CD4-positive, alpha-beta T cell treated with Interleukin-17A for 4 hours (primary cell): Measurements from ENCODE around the gene PIP5K1B.

Experiments
- DNase-seq: peaks from one replicate; pipeline ENCODE4 v3.0.0-alpha.2; 2020; ENCODE audit warnings: mixed read lengths

The PIP5K1B gene

DNA sequence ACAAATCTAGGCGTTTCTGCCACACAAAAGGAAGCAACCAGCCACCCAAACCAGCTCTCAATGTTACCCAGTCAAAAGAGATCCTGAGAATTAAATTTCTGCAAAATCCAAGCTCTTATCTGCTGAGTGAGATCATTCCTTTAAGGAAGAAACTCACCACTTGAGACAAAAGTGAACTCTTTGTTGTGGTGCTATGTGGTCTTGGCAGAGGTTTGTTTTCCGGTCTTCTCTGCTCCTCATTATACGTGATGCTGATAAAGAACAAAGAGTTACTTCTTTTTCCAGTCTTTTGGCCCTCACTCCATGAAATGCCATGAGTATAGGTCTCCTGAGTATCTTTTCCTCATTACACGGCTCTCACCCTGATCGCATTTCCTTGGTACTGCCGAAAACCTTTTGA lies 226.8 kb downstream of the PIP5K1B start:
- DNase-seq: no peak

DNA sequence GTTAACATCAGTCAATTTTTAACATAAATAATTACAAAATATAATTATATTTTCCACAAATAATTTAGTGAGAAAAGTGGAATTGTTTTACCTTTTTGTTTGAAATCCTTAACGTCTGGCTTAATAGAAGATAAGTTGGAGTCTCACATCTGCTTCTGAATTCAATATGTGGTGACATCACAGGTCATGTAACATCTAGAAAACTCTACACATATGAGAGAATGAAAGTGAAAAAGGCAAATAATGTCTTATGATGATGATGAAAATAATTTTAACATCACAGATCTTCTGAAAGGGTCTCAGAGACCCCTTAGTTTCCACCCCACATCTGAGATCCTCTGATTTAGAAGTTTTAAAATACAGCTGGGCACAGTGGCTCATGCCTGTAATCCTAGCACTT lies 227.4 kb downstream of the PIP5K1B start:
- DNase-seq: no peak

DNA sequence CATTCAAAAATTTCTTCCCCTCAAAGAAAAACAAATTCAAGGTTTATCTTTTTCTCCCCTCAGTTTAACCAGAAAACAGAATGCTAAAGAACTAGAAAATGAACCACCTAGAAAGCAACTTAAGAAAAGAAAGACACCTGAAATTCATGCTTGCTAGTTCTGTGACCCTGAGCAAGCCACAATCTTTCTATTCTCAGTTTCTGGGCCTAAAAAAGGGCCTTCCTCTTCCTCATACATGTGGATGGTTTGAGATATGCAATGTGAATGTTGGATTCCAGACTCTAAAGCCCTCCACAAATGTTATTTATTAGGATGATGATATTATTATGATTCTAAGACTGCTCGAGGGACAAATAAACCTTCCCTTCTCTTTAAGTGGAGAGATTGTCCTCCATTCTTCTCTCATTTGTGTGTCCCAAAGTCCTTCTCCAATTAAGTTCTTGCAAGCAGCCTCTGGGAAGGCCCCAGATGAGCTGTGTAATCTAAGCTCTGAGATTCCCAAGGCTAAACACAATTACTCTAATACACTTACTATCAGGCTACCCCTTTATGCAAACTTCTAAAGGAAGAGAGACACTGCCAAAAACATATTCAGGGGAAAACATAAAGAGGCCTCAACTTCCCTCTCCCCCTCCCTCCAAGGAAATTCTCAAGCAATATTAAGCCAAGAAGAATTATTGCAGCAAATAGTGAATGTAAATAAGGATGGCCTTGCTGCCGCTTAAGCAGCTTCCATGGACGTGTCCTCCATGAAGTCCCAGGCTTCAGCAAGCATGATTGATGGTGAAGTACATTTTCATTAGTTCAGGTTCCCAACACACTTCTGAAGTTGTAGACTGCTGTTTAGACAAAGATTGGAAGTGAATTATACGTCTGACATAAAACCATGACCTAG lies 228.6 kb downstream of the PIP5K1B start:
- no peak for DNase-seq

DNA sequence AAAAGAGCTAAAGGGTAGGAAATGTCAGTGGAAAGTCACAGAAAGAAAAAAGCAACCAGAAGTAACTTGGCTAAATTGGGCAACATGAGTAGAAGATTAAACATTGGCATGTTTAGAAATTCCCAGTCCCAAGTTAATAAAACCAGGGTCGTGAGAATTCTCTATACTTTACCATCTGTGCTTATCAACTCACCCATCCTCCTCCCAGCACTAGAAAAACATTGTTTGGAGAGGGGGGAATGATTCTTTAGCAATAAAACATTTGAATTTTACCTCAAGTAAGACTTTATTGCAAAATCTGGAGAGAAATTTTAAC lies 229.2 kb downstream of the PIP5K1B start:
- DNase-seq: no peak

DNA sequence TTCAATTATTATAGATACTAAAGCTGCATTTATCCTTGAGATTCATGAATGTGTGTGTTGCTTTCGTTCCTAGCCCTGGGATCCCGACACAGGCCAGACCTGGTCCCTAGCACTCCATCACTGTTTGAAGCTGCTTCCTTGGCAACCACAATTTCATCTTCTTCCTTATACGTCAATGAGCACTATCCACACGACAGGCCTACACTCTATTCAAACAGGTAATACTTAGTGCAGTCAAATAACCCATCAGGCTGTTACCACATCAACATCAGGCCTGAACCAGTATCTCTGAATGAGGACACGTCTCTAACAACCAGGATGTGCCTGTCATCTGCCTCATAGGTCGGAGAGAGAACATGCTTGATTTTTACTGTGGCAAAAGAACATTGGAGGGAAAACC lies 235.5 kb downstream of the PIP5K1B start:
- DNase-seq: no peak

DNA sequence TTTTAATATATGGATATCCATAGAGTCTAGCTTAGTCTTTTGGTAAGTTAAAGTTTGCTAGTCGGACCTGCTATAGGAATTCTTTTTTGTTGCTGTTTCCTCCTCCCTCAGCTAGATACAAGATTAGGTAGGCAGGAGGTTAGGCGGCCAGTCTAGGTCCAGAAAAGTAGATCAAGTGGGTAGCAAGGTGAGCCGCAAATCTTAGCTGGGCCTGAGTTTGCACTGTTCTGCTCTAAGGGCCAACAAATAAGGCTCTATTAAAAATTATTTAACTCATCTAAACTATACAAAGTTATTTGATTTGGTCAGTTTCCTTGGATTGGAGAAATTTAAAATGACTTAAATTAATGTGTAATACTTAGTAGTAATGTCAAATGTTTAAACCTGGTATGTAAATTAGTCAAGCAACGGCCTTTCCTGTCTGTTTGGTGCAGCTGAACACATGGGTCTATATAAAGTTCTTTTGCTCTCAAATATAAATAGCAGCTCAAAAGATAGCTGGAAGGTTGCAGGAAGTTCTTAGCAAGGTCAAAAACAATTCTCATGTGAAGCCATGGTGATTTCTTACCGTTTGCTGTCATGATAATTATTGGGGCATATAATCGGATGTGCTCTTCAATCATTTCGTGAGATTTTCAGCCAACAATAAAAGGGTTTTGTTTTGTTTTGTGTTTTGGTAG lies 236.9 kb downstream of the PIP5K1B start:
- no peak for DNase-seq

DNA sequence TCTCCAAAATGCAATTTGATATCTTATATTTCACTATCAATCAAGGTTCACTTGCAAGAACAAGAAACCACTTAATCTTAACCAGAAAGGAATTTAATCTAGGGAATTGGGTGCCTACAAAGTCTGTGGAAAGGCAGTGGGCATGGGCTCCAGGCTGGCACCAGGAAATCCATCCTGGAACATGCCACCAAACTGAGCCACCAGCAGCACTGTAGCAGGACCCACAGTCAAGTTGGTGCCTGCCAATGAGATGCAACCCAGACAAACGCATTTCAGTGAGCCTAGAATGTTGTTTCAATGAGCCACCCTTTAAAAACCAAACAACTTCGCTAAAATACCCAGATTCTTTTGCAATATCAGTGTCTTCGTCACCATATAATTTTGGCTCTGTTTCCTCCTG lies 237.8 kb downstream of the PIP5K1B start:
- no peak for DNase-seq

DNA sequence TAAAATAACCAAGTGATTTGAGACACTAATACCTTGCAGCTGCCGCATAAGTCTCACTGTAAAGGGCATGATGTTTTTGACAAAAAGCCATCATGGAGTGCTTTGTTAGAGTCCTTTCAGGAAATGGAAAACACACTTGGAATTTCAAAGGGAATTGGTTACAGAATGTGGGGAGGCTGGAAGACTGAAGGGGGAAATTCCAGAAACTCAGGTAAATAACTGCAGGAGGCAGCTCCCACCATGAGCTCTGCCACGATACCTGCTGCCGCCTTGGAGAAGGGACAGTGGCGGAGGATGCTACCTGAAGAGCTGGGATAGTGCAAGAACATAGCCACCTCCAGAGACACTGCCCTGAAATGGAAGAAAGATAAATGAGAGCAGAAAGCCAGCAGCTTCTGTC lies 242.0 kb downstream of the PIP5K1B start:
- DNase-seq: no peak

DNA sequence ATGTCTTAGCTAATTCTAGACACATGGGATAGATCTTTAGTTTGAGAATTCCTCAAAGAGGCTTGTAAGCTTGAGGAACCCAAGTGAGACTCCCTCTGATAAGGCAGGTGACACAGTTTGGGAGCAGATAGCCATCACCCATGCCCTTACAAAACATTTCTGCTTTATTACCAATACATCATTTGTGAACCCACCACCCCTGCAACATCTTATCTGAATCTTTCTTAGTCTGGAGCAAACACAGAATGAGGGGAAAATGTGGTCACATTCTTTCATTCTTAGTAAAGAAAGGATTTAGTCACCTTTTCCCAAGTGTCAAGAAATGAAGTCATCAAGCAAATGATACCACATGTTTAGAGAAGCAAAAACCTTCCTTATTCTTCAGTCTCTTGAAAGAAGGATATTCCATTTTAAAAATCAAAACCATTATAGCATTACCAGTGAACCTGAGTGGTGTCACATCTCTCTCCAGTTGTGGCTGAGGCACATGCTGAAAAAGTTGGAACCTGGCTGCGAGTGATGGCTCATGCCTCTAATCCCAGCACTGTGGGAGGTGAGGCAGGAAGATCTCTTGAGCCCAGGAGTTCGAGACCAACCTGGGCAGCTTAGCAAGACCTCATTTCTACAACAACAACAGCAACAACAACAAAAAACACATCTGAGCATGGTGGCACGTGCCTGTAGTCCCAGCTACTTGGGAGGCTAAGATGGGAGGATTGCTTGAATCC lies 243.0 kb downstream of the PIP5K1B start:
- no peak for DNase-seq

DNA sequence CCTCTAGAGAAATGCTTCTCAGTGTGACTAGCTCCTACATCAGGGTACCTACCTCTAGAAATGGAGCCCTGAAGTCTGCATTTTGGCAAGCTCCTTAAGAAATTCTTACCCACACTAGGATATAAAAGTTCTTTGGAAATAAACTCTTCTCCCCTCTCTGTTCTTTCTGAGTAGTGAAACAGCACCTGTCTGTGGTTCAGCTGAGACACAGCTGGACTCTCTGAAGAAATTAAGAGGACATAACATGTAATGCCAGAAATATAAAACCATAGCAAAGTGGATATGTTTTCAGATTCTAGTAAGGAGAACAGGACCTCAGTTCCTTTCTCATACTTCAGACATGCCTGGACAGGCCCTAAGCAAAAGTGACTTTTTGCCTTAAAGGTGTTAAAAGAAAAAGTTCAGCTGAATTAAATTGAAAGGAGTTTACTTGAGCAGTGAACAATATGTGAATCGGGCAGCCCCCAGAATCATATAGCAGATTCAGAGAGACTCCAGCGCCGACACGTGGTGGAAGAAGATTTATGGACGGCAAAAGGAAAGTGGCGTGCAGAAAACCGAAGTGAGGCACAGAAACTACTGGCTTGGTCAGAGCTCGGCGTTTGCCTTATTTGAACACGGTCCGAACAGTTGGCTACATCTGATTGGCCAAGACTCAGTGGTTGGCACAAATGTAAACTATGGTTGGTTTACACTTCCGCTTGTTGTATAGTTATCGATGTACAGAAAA lies 244.4 kb downstream of the PIP5K1B start:
- peak; percentile 40 for DNase-seq

DNA sequence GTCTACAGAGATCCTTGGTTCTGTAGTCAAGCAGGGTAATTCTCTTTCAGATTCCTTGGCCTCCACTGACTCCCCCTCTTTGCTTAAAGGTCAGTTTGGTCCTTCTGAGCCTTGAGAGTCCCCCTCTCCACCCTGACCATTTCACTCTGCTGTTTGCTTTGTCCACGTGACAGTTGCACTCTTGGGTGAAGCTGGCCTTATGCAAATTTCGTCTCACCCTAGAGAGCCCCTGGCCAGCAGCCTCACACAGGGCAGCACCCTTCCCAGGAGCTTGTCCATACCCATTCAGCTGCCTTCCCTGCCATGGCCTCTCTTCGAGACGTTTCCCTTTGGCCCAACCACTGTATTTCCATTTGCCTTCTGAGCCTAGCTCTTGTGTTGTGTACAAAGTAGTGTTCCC lies 245.1 kb downstream of the PIP5K1B start:
- no peak for DNase-seq

DNA sequence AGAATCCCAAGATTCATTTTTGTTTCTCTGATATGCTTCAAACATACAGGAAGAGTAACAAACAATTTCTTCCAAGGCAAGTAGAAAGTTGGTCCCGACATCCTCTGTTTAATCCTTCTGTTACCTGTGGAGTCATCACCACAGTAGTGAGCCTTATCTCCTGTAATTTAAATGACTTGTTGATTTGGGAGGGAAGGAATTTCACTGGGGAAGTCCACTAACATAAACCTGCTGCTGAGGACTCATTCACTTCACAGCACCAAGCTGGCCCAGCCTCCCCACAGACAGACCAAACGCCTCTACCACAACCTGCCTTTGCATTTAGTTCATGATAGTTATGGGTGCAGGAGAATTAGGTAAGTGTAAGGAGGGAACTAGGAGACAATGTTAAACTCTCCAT lies 245.6 kb downstream of the PIP5K1B start:
- no peak for DNase-seq

DNA sequence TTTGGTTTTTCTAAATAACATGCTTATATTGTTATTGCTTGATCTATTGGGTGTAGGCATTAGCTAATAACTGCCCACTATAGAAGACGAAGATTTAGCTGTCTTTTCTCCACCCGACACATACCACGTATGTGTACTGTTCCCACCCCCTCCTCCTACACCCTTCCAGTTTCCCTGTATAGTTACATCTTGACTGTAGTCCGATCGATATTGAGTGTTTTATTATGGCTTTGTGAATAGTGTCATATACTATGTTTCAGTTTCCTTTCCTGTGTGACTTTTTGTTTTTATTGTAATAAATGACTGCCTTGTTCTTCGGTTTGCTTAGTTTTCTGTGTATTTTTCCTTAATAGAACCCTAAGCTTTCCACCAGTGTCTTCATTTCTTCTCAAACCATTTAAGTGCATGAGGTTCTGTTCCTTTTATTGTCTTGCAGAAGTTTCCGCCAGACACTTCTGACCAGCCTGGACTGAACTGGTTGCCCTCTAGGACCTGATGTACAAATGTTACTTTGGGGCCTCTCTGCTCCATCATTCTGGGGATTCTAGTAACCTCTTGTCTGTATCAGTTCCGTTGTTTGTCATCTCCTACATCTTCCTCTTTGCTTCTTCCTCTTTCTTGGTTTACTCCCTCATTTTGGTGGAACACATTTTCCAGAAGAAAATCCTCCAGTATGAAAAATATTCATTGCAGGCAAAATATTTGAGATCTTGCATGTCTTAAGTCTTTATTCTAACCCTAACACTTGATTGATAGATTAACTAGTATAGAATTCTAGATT lies 247.0 kb downstream of the PIP5K1B start:
- DNase-seq: no peak

DNA sequence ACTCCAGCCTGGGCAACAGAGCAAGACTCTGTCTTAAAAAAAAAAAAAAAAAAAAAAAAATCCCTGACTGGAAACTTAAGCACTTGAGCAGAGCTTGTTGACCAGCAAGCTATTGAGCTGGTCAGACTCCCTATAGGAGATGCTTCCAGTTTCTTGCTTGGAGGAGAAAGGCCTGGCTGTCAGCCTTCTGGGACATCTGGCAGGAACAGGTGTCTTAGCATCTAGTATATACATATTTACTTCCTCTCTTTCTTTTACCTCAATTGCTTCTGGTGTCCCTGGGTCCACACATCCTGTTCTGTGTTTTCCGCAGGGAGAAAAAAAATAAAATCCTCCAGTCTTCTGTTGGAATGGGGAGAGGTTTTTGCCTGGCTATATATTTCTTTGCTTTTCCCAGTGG lies 248.7 kb downstream of the PIP5K1B start:
- no peak for DNase-seq

DNA sequence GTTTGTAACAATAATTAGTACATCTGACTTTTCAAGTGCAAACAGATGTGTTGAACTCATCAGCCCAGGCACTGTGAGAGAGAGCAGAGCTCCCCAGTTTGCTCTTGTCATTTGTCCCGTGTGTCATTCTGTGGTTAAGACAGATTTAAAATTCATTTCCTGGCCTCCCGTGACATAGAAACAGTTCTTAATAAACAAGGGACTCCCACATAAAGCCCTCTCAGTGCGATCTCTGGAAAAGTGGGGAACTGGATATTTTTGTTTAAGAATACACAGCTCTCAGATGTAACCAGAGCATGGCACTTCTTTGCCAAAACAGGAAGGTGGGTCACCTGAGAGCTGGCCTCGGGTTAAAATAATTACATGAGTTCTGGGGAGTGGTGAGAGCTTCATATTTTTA lies 250.3 kb downstream of the PIP5K1B start:
- no peak for DNase-seq

DNA sequence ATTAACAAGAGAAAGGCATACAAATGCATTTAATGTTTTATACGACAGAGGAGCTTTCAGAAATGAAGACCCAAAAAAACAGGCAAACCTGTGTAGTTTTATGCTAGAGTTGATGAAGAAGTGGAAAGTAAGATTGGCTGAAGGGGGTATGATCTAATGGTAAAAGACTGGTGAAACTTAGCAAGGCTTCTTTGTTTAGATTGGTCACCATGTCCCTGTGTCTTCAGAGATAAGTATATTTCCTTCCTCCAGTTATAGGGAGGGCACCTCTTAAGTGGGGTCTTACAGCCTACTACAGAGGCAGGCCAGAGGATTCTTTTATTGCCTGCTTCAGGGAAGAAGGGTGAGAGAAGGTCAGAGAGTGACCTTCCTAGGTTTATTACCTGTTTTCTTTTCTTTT lies 252.4 kb downstream of the PIP5K1B start:
- DNase-seq: no peak

DNA sequence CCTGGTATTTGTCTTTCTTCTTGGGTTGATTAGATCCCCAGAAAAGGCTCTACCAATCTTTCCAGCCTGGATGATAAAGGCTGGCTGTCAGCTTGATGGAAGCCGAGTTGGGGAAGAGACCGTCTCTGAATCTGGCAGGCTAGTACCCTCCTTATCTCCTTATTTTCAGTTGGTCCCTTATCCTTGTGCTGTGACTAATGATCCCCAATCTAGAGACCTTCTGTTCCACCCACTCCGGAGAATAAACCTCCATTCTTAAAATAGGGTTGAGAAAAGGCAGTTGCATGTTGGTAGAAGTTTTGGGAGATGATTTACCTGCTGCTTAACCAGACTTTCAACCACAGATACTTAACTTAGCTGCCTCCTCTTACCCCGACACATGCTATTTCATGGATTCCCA lies 256.5 kb downstream of the PIP5K1B start:
- DNase-seq: no peak

DNA sequence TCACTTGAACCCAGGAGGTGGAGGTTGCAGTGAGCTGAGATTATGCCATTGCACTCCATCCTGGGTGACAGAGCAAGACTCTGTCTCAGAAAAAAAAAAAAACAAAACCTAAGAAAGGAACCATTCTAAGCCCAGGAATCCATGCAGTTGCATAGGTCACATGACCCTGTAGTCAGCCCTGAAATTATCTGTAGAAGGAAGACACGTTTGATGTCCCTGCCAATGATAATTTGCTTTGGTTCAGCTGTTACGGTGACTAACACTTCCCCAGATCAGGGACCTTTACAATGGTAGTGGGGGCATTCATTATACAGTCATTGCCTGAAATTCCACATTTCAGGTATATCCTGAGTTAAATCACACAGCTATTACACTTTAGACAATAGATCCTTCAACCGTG lies 258.4 kb downstream of the PIP5K1B start:
- no peak for DNase-seq

DNA sequence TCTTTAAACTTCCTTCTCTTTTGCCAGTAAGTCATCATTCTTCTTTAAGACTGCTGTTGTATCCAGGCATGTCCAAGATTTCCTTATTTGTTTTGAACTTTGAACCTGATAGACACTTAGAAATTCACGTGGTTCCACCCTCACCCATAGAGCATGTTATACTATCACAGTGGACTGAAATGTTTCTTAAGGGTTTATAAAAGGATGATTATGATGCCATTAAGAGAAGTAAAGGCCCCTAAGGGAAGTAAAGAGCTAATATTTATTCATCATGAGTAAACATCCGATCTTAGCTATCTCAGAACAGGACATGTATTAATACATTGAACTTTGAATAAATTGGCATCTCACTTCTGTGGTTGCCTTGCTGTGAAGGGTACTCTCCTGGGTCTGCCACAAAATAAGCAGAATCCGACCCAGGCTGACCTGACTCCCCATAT lies 259.1 kb downstream of the PIP5K1B start:
- no peak for DNase-seq

DNA sequence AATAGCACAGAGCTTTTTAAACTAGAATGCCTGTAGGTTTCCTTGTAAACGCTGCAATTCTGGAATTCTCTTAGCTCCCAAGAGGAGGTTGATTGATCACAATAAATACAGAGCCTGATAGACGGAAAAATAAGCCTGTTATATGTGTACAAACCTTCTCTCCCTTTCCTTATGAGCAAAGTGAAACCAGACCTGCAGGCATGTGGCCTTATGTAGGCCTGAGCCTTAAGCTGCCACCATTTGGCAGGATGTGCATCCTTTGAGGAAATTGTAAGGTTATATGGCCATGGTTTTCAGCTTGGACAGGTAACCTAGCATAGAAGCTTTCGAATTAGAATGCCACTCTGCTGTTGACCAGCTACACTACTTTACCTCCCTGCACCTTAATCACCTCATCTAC lies 259.7 kb downstream of the PIP5K1B start:
- no peak for DNase-seq

DNA sequence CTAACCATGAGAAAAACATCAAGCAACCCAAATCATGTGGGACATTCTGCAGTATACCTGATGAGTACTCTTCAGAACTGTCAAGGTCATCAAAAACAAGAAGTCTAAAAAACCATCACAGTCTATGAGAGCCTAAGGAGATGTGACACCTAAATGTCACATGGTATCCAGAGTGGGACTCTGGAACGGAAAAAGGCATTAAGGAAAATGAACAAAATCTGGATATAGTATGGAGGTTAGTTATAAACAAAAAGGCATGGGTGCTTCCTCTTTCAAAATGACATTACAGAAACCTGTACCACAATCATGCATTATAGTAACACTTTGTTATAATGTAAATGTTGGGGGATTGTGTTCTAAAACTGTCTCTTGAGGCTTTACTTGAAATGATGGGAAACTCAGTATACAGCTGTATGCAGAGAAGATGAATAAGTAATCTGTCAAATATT lies 261.5 kb downstream of the PIP5K1B start:
- no peak for DNase-seq

DNA sequence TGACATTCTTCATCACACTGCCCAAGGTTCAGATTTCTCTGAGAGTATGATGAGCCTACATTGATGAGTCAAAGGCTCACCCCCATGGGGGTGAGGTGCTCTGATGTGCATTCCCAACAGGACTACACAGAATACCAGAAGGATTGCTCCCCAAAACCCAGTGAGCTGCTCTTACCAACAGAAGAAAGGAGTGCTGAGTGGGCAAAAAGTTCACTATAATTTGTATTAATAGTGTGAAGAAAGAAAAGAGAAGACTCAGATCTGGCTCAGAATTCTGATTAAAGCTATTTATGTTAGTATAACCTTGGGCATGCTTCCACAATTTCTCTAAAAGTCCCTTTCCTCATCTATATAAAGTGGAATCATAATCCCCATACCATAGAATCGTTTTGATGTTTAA lies 262.8 kb downstream of the PIP5K1B start:
- no peak for DNase-seq
